Caco-2 (cell line): ENCODE data around the gene UBE2K. TPM values are rescaled to one million over a fixed set of nuclear protein-coding genes. Genes with fewer than 3 reads are reported as not detected.
A peak's percentile ranks its signal among the peaks of the same experiment; 100 is the strongest.

Experiments
- BruUV-seq: library from RNA; stranded (reverse); fragments of 400-500 nt; replicated peaks from 2 replicates; lab custom pipeline; 2021; lab: Mats Ljungman, UMichigan
- CTCF ChIA-PET: fragments of 300-600 bp; sonication (Branson Sonifier 250); formaldehyde crosslinking; loops from one replicate; lab custom pipeline; 2022; ENCODE audit warnings: antibody characterized with exemption; lab: Charles Lee
- POLR2A ChIA-PET: fragments of 300-600 bp; sonication (Branson Sonifier 250); formaldehyde crosslinking; loops from one replicate; lab custom pipeline; 2022; ENCODE audit warnings: antibody characterized with exemption; lab: Charles Lee
- DNase-seq, 2 experiments: peaks; one replicate each; pipeline versions ENCODE4 v3.0.0 to v3.0.0-alpha.2; 2020 to 2022
- H3K27me3 ChIP-seq: replicated peaks from 2 replicates; pipeline ENCODE4 v1.6.0; 2011; ENCODE audit warnings: low read length; ENCODE audit not compliant: control insufficient read depth, insufficient read depth
- H3K36me3 ChIP-seq: 2 replicates; pipeline ENCODE4 v1.5.1; 2011; ENCODE audit warnings: low read length; ENCODE audit not compliant: control insufficient read depth, insufficient read depth
- H3K4me1 ChIP-seq: fragments of 250-450 bp; sonication (Bioruptor Pico); 2 replicates; pipeline ENCODE4 v1.5.1; 2020; ENCODE audit warnings: mild to moderate bottlenecking
- H3K4me3 ChIP-seq: 2 replicates; pipeline ENCODE4 v1.5.1; 2011; ENCODE audit warnings: low read depth, mild to moderate bottlenecking, control low read depth, low read length
- H3K9me3 ChIP-seq: fragments of 250-450 bp; sonication (Bioruptor Pico); 2 replicates; pipeline ENCODE4 v1.5.1; 2020; ENCODE audit warnings: mild to moderate bottlenecking, moderate library complexity
- H3K27ac Mint-ChIP-seq: one replicate; pipeline ENCODE4 v1.8.0; 2022; ENCODE audit warnings: mixed read lengths; ENCODE audit not compliant: unreplicated experiment
- H3K27me3 Mint-ChIP-seq: one replicate; pipeline ENCODE4 v1.8.0; 2022; ENCODE audit warnings: mixed read lengths; ENCODE audit not compliant: insufficient read depth, unreplicated experiment
- H3K36me3 Mint-ChIP-seq: one replicate; pipeline ENCODE4 v1.8.0; 2022; ENCODE audit warnings: mild to moderate bottlenecking, mixed read lengths; ENCODE audit not compliant: insufficient read depth, unreplicated experiment
- H3K4me1 Mint-ChIP-seq: one replicate; pipeline ENCODE4 v1.8.0; 2022; ENCODE audit warnings: low read depth, mixed read lengths; ENCODE audit not compliant: unreplicated experiment
- H3K4me3 Mint-ChIP-seq: one replicate; pipeline ENCODE4 v1.8.0; 2022; ENCODE audit warnings: mild to moderate bottlenecking, moderate library complexity, mixed read lengths; ENCODE audit not compliant: unreplicated experiment
- H3K9me3 Mint-ChIP-seq: one replicate; pipeline ENCODE4 v1.8.0; 2022; ENCODE audit warnings: mixed read lengths; ENCODE audit not compliant: unreplicated experiment
- intact Hi-C: fragments of 100-400 bp; cut with micrococcal nuclease; formaldehyde crosslinking; loops from one replicate; pipeline ENCODE4 v1.10.0; 2022; ENCODE audit not compliant: unreplicated experiment
- total RNA-seq: library from RNA; stranded (reverse); gene quantifications from 2 replicates; pipeline ENCODE4 v1.2.3, GENCODE V29; 2022
- TF ChIP-seq, protein P1 (sequence below), 2 experiments: fragments of 200-600 bp in 1 of 2; IDR thresholded peaks; 1 replicate in 1 of 2; 2 replicates in 1 of 2; pipeline versions ENCODE4 v1.5.1 to v1.8.0; 2011 to 2022; ENCODE audit warnings: antibody characterized with exemption in 1 of 2, control low read depth in 1 of 2, inconsistent platforms in 1 of 2, low read depth in 1 of 2, low read length in 1 of 2, mild to moderate bottlenecking in 1 of 2, moderate library complexity in 1 of 2; ENCODE audit not compliant: insufficient read depth in 1 of 2, severe bottlenecking in 1 of 2, unreplicated experiment in 1 of 2

The UBE2K gene
- total RNA-seq, 1 experiment from 2014 or later, result 141 TPM

DNA sequence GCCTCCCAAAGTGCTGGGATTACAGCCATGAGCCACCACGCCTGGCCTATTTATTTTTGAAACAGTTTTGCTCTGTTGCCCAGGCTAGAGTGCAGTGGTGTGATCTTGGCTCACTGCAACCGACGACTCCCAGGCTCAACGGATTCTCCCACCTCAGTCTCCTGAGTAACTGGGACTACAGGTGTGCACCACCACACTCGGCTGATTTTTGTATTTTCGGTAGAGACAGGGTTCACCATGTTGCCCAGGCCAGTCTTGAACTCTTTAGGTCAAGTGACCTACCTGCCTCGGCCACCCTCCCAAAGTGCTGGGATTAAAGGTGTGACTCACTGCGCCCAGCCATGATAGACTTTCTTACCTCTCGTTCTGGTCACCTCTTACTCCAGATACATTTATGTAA, 124.0 kb downstream of the UBE2K start:
- Mint-ChIP-seq H3K27me3 (no peaks in the 10 kb centered on the region), H3K9me3 (no peaks in the 10 kb centered on the region), H3K36me3 (peaks cover 59% of the 10 kb centered on the region), H3K27ac (no peak overlapping the region), H3K4me1 (no peaks in the 10 kb centered on the region), H3K4me3 (no peak overlapping the region)
- DNase-seq, result no peak
- TF ChIP-seq, protein P1, sequence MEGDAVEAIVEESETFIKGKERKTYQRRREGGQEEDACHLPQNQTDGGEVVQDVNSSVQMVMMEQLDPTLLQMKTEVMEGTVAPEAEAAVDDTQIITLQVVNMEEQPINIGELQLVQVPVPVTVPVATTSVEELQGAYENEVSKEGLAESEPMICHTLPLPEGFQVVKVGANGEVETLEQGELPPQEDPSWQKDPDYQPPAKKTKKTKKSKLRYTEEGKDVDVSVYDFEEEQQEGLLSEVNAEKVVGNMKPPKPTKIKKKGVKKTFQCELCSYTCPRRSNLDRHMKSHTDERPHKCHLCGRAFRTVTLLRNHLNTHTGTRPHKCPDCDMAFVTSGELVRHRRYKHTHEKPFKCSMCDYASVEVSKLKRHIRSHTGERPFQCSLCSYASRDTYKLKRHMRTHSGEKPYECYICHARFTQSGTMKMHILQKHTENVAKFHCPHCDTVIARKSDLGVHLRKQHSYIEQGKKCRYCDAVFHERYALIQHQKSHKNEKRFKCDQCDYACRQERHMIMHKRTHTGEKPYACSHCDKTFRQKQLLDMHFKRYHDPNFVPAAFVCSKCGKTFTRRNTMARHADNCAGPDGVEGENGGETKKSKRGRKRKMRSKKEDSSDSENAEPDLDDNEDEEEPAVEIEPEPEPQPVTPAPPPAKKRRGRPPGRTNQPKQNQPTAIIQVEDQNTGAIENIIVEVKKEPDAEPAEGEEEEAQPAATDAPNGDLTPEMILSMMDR (IDR thresholded peaks at IDR 0.05; ENCODE audit: insufficient read depth in 1 of 2, low read depth in 1 of 2, low read length in 1 of 2, severe bottlenecking in 1 of 2, unreplicated experiment in 1 of 2), result no peak
- BruUV-seq, result no TSS peak
- H3K4me1 ChIP-seq, result no peaks in the 10 kb centered on the region
- H3K36me3 ChIP-seq, result no peaks in the 10 kb centered on the region
- CTCF ChIA-PET, result no interaction called here
- intact Hi-C loops, result no loop called here
- POLR2A ChIA-PET, result no interaction called here
- no peaks in the 10 kb centered on the region for H3K27me3 ChIP-seq
- H3K9me3 ChIP-seq, result no peaks in the 10 kb centered on the region
- H3K4me3 ChIP-seq, result no peak overlapping the region

DNA sequence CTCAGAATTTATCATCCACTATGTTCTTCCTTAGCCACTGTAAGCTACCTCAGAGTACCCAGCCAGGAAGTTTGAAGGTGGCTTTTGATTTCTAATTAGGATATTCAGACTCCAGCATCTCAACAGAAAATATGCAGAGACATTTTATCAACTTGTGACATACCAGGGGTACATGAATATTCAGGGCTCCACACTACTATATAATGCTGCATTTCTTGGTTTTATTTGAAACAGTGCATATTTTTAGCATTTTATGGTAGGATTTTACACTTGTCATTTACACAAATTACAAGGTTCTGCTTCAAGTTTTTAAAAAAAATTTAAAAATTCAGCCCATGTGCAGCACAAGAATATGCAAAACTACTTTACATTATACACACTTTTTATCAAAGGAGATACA, 124.7 kb downstream of the UBE2K start:
- Histone ChIP-seq H3K4me1 (no peaks in the 10 kb centered on the region), H3K9me3 (no peaks in the 10 kb centered on the region), H3K27me3 (no peaks in the 10 kb centered on the region), H3K4me3 (no peak overlapping the region), H3K36me3 (no peaks in the 10 kb centered on the region)
- H3K9me3 Mint-ChIP-seq, result no peaks in the 10 kb centered on the region
- POLR2A ChIA-PET, result no interaction called here
- intact Hi-C loops, result no loop called here
- peaks cover 60% of the 10 kb centered on the region for H3K36me3 Mint-ChIP-seq
- no peaks in the 10 kb centered on the region for H3K4me1 Mint-ChIP-seq
- DNase-seq, result no peak
- TF ChIP-seq, protein P1 (IDR thresholded peaks at IDR 0.05; ENCODE audit: insufficient read depth in 1 of 2, low read depth in 1 of 2, low read length in 1 of 2, severe bottlenecking in 1 of 2, unreplicated experiment in 1 of 2), result no peak
- CTCF ChIA-PET, result no interaction called here
- H3K4me3 Mint-ChIP-seq, result no peak overlapping the region
- H3K27ac Mint-ChIP-seq, result no peak overlapping the region
- BruUV-seq, result no TSS peak
- H3K27me3 Mint-ChIP-seq, result no peaks in the 10 kb centered on the region

DNA sequence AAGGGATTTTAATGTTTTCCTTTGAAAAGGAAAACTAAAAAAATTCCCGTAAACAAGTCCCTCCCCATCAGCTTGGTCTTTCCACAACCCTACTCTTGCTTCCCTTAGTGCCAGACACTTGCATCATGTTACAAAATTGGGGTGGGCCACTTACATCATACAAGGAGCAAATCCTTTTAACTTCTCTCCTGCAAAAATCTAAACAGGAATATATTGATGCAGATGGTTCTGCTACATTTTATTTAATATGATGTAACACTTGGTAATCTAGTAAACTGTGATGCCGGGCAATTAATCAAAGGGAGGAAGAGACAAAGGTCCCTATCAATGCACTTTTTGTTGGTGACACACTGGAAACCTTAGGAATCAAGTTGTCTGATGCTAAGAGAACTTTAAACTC, 125.3 kb downstream of the UBE2K start:
- H3K27me3 Mint-ChIP-seq, result no peaks in the 10 kb centered on the region
- no TSS peak for BruUV-seq
- no peak for DNase-seq
- Histone ChIP-seq H3K36me3 (no peaks in the 10 kb centered on the region), H3K9me3 (no peaks in the 10 kb centered on the region), H3K4me1 (no peaks in the 10 kb centered on the region), H3K4me3 (no peak overlapping the region), H3K27me3 (no peaks in the 10 kb centered on the region)
- TF ChIP-seq, protein P1 (IDR thresholded peaks at IDR 0.05; ENCODE audit: insufficient read depth in 1 of 2, low read depth in 1 of 2, low read length in 1 of 2, severe bottlenecking in 1 of 2, unreplicated experiment in 1 of 2), result no peak
- no peak overlapping the region for H3K4me3 Mint-ChIP-seq
- ChIA-PET POLR2A (no interaction called here), CTCF (no interaction called here)
- peak overlapping the region; percentile 39 for H3K27ac Mint-ChIP-seq
- no peaks in the 10 kb centered on the region for H3K4me1 Mint-ChIP-seq
- no peaks in the 10 kb centered on the region for H3K9me3 Mint-ChIP-seq
- H3K36me3 Mint-ChIP-seq, result peaks cover 65% of the 10 kb centered on the region
- intact Hi-C loops, result no loop called here
